ENCODE measurements around the gene ZMIZ1.

The ZMIZ1 gene

GRCh38 chr10:79066411-79067240 lies 2.1 kb upstream of the ZMIZ1 start:
- no peak for DNase-seq (ENCODE audit: low read depth in 2 of 2)

GRCh38 chr10:79067241-79068202 lies 1.2 kb upstream of the ZMIZ1 start:
- DNase-seq (ENCODE audit: low read depth in 2 of 2) = peak; percentile 64 to 81

DNA sequence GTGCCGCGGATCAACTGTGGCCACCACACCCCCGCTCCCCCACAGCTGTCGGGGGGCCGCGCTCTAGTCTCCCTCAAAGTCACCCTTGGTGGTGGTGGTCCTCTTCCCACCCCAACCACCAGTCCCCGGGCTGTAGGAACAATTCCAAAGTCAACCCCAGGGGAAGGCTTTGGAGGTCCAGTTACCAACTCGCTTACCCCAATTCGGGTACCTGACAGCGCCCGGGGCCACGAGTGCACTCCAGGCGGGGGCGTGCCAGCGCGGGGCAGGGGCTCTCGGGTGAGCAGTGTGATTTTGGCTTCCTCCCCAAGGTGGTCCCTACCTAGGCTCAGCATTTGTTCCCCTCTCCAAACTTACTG lies 584 bp upstream of the ZMIZ1 start:
- no peak for DNase-seq (ENCODE audit: low read depth in 2 of 2)

GRCh38 chr10:79069325-79070080 lies 737 bp downstream of the ZMIZ1 start:
- no peak for DNase-seq (ENCODE audit: low read depth in 2 of 2)

- no peak for DNase-seq (ENCODE audit: low read depth in 2 of 2)
Measured at GRCh38 chr10:79070081-79070605, 1.4 kb downstream of the ZMIZ1 start.

DNA sequence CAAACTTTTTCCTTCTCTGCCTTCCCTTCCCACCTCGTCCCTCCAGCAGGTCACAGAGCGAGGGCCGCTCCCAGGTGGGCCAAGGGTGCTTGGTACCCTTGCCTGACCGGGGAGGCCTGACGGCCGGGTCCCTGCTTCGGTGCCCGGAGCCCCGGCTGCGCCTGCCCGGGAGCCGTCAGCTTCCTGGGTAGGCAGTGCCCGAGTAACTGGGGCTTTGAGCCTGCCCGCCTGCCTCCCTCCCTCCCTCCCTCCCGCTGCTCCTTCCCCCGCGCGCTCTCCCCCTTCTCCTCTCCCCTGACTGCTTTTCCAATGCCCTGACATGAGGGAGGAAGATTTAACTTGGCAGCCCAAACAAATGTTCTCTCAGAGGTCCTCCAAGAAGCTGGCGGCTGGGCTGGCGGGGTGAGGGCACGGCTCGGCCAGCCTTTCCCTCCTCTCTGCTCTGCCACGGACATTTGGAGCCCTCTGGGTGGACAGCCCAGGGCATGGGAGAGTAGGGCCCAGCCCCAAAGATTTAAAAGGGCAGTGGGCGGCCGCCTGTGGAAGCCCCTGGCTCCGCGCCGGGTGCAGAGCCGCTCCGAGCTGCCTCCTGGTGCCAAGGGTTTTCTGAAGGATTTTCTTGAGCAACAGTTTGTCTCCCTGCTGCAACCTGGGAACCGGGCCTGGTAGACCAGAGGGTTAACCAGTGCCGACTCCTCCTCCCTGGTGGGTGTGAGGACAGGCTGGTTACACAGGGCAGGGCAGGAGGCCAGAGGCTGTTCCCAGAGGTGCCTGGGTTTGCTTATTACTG lies 2.0 kb downstream of the ZMIZ1 start:
- DNase-seq (ENCODE audit: low read depth in 2 of 2) = no peak

- no peak for DNase-seq (ENCODE audit: low read depth in 2 of 2)
Measured at GRCh38 chr10:79071396-79071923, 2.7 kb downstream of the ZMIZ1 start.

DNA sequence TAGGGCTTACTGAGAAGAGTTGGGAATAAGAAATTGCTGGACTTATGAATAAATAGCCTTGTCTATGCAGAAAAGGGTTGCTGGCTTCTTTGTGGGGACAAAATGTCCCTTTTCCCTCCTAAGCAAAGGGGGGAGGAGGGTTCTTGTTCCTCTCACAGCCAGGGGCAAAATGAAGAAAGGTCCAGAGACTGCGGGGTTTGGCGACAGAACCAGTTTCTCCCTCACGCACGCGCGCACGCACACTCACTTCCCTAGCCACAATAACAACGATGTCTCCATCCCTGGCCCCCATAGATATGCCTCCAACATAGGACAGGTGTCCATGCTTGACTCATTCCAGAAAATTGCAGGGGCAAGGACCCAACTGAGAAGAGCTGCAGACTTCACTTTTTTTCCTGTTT lies 3.3 kb downstream of the ZMIZ1 start:
- DNase-seq (ENCODE audit: low read depth in 2 of 2) = no peak

- DNase-seq (ENCODE audit: low read depth in 2 of 2) = no peak
Measured at GRCh38 chr10:79072994-79073645, 4.4 kb downstream of the ZMIZ1 start.

- DNase-seq (ENCODE audit: low read depth in 2 of 2) = no peak
Measured at GRCh38 chr10:79073784-79074432, 5.1 kb downstream of the ZMIZ1 start.

GRCh38 chr10:79074732-79075131 lies 6.0 kb downstream of the ZMIZ1 start:
- no peak for DNase-seq (ENCODE audit: low read depth in 2 of 2)

DNA sequence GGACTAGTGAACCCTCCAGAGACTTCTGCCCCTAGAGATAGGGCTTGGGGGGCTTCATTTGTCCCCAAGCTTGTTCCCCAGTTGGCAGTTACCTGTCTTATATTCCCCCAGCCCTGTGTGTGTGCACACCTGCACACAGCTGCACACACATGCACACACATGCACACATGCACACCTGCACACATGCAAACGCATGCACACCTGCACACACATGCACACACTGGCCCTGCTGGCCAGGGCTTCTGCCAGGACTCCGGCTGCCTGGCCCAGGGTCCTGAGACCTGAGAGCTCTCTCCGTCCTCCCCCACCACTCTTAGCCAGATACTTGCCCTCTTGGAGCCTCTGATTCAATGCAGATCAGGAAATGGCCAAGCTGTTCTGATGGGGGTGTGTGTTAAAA lies 6.7 kb downstream of the ZMIZ1 start:
- no peak for DNase-seq (ENCODE audit: low read depth in 2 of 2)

- no peak for DNase-seq (ENCODE audit: low read depth in 2 of 2)
Measured at GRCh38 chr10:79077488-79078173, 8.9 kb downstream of the ZMIZ1 start.

GRCh38 chr10:79078367-79079053 lies 9.7 kb downstream of the ZMIZ1 start:
- DNase-seq (ENCODE audit: low read depth in 2 of 2) = no peak

GRCh38 chr10:79079054-79079397 lies 10.3 kb downstream of the ZMIZ1 start:
- no peak for DNase-seq (ENCODE audit: low read depth in 2 of 2)

DNA sequence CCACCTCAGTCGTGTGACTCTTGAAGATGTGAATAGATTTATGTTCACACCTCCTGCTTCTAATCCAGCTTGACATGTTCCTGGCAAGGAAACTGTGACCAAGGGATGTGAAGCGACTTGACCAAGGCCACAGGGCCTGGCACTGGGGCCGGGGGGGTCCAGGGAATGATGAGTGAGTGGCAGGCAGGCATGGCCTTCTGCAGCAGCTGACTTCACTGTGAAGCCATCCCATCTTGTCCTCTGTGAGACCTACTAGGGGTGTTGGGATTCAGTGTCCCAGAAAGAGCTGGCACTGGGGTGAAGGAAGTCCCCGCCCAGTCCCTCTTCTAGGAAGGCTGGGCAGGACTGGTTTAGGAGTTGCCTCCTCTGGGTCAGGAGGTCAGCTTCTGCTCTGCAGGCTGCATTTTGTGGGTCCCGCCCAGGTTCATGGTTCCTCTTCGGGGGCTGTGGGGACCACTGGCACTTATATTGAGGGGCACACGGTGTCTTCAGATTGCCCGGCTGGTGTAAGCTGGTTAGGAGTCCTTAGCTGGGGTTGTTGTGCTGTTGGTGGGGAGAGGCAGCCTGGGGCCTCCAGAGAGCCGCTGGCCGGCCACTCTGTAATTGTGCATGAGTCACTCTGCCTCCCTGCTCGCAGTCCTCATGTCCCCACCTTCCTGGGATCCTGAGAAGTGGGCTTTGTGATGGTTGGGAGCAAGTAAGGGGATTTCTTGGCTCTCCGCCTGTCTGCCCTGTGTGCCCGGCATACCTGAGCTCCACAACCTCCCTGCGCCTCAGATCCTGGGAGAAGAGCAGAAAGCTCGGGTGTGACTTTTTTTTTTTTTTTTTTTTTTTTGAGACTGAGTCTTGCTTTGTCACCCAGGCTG lies 11.0 kb downstream of the ZMIZ1 start:
- no peak for DNase-seq (ENCODE audit: low read depth in 2 of 2)

DNA sequence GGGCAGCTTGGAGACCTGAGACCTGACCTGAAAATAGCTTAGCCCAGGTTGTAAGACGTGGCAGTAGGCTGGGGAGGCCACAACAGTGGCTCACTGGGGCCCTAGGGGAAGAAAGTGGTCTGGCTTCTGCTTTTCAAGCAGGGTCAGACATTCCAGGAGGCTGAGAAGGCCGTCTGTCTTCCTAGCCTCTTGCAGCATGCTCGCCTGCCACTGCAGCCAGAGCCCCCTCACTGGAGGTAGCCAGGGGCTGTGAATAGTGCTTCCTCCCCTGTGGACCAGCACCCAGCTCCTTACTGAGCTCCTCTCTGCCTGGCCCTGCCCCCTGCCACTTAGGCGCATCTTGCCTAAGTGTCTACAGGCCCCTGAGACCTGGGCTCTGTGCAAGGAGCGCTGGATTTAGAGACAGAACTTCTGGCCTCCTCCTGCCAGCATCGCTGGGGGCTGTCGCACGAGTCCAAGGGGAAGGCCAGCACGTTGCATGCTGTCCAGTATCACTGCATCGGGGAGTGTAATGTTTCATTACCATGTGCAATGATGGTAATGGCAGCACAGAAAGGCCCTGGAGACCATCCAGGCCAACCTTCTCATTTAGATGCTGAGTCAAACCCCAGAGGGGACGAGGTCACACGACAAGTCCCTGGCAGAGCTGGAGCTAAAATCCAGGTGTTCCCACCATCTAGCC lies 12.7 kb downstream of the ZMIZ1 start:
- no peak for DNase-seq (ENCODE audit: low read depth in 2 of 2)

Data from stimulated activated CD4-positive, alpha-beta T cell treated with anti-CD3 and anti-CD28 coated beads, Interleukin-12 subunit alpha, Interleukin-12 subunit beta, amount 100 ng/mL, for 24 hours (primary cell).